Hematopoietic multipotent progenitor cell (in vitro differentiated cells): ENCODE results near the gene DCT. TPM values are rescaled to one million over a fixed set of nuclear protein-coding genes. Genes with fewer than 3 reads are reported as not detected.
A peak's percentile ranks its signal among the peaks of the same experiment; 100 is the strongest.

Experiments
- DNase-seq, 3 donors: peaks; one replicate each; pipeline ENCODE4 v3.0.0-alpha.2; 2011 to 2015; ENCODE audit warnings: low read depth in 2 of 3, low spot score in 2 of 3
- total RNA-seq: library from RNA; depleted of rRNA; stranded (reverse); fragments of >200 nt; gene quantifications from one replicate; pipeline ENCODE4 v1.2.3, GENCODE V29; 2012

Gene DCT
- total RNA-seq, 1 donor: under 0.01 TPM

- DNase-seq: no peak
Measured at GRCh38 chr13:94454906-94455305, 24.6 kb downstream of the DCT start.

GRCh38 chr13:94454334-94454733 is 25.1 kb downstream of the DCT start:
- DNase-seq: no peak

GRCh38 chr13:94444826-94445225 is 34.7 kb downstream of the DCT start:
- DNase-seq: no peak

GRCh38 chr13:94435604-94436226 is 43.8 kb downstream of the DCT start:
- DNase-seq: peak; percentile 11 to 74 (median 30)

DNA sequence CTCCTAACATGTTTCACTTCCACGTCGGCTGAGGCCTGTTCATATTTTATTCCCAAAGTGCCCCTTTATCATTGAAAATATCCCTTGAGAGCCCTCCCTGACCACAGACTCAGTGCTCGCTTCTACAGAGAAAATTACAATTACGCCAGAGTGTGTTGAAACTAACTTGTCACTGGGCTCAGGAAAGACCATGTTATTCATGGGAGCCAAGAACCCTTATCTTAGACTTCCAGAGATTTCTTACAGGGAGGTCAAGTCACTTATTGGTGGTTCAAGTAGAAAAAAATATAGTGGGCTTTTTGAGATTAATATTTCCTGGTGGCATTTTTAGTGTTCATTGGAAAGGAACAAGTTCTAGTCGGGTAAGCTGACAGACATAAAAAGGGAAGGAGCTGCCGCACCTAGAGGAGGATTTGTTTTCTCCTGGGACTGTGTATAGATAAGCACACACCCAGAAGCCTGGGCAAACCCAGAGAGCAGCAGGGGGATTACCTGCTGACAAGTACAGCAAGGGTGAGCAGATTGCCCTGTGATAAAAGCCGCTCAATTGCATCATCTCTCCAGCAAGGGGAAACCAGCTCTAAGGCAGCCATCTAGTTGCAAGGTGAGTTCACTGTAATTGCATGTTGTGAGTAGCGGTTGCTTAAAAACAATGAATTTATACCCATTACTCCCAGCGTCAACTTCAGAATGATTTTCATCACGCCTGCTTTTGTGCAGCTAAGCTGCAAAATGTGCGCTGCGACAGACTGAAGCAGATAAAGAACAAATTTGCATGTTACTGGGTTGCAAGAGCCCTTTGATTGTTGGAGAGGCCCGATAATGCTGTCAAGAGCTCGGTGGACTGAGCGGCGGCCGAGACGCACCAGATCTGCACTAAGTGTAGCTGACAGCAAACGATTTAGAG is 46.2 kb downstream of the DCT start:
- DNase-seq: peak in 1 of 3 donors; percentile 4

DNA sequence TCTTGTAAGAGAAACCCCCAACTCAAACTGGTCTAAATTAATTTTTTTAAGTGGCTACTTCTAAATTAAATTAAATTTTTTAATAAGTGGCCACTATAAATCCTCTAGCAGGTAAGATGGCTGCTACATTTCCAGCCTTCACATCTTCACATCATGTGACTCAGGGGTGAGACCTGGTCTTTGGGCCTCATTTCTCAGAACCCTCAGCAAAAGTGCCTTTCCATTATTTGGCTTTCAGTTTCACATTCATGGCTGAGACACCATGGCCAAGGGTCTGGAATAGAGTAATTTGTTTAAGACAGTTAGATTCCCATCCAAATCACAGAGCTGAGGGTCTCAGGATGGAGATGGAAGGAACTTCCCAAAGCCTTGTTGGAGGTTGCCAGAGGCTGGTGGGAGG is 47.5 kb downstream of the DCT start:
- DNase-seq: peak in 1 of 3 donors; percentile 16

DNA sequence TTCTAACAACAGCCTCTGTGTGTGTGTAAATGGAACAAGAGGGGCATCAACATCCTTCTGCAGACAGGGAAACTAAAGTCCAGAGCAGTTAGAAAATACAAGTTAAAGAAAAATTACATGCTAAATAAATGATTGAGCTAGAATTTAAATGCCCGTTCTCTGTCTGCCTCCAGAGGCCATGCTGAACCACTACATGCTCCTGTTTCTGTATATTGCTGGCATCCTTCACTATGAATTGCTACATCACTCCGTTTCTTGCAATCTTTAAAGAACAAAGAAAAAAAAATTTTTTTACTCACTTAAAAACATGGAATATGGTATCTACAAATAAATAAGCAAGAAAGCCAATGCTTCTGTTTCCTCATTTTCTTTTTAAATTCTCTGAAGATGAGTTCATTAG is 47.9 kb downstream of the DCT start:
- DNase-seq: no peak

GRCh38 chr13:94427313-94427953 is 52.0 kb downstream of the DCT start:
- no peak for DNase-seq

- no peak for DNase-seq
Measured at GRCh38 chr13:94419925-94420305, 59.6 kb downstream of the DCT start.

DNA sequence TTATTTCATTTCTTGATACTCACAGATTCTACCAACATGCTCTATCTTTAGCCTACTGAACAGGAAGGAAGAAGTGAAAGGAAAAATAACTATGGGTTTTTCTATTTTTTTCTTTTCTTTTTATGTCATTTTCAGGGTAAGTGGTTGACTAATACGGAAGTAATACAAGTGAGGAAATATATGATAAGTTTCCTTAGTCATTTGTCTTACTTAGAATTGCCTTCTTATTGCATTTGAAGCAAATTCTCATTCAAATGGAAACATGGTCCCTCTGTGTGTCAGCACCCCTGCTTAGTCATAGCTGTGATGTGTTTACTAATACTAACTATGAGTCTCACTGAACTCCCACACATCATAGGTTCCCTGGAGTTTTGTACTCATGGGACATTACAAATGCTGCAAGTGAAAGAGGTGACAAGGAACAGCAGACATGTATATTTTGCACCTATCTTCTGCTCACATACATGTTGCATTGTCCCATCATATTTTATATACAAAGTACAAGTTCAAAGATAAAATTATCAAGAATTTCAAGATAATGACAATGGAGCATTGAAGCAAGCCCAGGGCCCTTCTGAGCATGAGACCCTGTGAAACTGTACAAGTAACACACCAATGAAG is 60.1 kb downstream of the DCT start:
- peak in 2 of 3 donors; percentile 14 to 52 for DNase-seq

GRCh38 chr13:94417294-94417693 is 62.2 kb downstream of the DCT start:
- DNase-seq: no peak

DNA sequence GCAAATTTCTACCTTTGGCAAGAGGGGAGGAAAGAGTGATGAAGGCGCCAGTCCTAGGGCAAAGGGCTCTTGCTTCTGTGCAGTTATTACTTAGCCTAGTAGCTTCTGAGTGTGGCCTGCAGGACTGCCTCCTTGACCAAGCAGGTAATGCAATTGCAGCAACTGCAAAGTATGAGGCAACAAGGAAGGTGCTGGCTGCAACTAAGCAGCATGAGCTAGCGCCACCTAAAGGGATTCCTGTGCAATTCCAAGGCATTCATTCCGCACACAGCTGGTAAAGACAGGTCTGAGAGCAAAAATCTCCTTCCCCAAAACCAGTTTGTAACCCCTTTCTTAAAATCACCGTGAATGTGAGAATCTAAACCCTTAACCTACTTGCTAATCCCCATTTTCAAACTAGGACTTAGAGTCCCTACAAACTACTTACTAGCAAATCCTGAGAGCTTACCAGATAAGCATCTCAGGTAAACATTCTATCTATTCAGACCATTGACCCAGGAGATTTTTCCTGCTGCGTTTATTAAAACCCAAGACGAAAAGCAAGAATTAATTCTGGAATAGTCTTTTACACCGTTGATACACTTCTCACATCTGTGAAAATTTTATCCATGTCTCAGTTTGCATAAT is 62.9 kb downstream of the DCT start:
- no peak for DNase-seq

GRCh38 chr13:94415500-94416237 is 63.8 kb downstream of the DCT start:
- no peak for DNase-seq

GRCh38 chr13:94414708-94415107 is 64.8 kb downstream of the DCT start:
- no peak for DNase-seq

GRCh38 chr13:94414141-94414540 is 65.3 kb downstream of the DCT start:
- no peak for DNase-seq

GRCh38 chr13:94413598-94413944 is 65.9 kb downstream of the DCT start:
- no peak for DNase-seq

DNA sequence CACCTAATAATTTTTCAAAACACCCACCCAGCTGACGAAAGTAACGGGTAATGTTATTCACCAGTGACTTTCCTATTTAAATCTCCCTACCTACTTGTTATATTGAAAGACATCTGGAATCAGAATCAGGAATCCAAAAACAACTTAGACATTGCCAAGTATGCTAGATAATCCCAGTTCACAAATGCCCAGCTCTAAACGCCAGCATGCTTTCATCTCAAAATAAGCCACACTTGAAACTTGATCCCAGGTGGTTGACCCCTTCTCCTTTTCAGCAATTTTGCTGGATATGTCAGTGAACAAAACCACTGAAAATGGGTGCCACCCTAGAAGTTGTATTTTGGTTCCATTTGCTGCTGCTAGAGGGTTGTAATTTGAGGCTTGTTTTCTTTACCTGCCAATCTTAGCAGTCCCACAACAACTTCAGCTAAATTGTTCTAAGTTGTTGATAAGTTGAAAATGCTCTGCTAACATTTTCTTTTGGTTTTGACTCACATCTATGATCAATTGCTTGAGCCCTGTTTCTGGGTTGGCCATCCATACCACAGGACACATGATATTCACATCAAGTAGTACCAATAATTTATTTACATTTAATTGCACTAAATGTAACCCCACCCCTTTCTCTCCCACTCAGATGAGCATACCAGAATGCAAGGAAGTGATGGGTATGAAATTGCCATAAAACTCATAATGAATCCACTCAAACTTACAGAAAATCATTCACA is 66.4 kb downstream of the DCT start:
- no peak for DNase-seq

DNA sequence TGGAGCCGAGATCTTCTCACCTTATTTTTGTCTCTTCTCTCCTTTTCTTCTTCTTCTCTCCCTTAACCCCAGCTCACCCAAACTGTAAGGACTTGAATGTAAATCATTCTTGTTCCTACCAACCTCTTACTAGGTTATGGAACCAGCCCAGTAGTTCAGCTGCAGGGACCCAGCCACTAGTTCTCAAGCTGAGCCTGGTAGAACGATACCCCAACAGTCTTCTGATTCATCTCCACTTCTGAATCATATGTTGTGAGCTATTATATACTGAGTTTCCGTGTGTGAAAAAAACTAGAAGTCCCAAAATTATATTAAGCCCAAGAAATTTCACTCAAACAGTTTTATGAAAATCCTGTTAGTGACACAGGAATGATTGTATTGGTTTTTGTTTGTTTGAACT is 67.7 kb downstream of the DCT start:
- no peak for DNase-seq

GRCh38 chr13:94408314-94409036 is 71.0 kb downstream of the DCT start:
- no peak for DNase-seq
